Fibroblast of pulmonary artery (primary cell): ENCODE results near the gene CERCAM.
A peak's percentile ranks its signal among the peaks of the same experiment; 100 is the strongest.

Experiments
- DNase-seq: peaks from one replicate; pipeline ENCODE4 v3.0.0-alpha.2; 2010; ENCODE audit warnings: low read depth
- H3K4me3 ChIP-seq: replicated peaks from 2 replicates; pipeline ENCODE4 v1.5.1; 2011; ENCODE audit warnings: low read depth, mild to moderate bottlenecking, control low read depth, low read length, moderate library complexity
- CTCF ChIP-seq: IDR thresholded peaks from 2 replicates; pipeline ENCODE4 v1.5.1; 2011; ENCODE audit warnings: mild to moderate bottlenecking, control low read depth, low read length, inconsistent platforms; ENCODE audit errors: missing control alignments

CERCAM gene

GRCh38 chr9:128420651-128421481 is at the start of gene CERCAM:
TSS of gene CERCAM (plus strand) at chr9:128420857. CDS start at chr9:128420878, 21 bp downstream.
- DNase-seq, result peak; percentile 39
- H3K4me3 ChIP-seq, result peak within 1 kb of the TSS; percentile 77
- no peak for TF ChIP-seq CTCF

GRCh38 chr9:128371630-128372117 is 49.0 kb upstream of the CERCAM start:
- TF ChIP-seq CTCF, result no peak
- H3K4me3 ChIP-seq, result peak overlapping the region; percentile 100
- DNase-seq, result no peak

- H3K4me3 ChIP-seq, result peak overlapping the region; percentile 100
- DNase-seq, result no peak
- no peak for TF ChIP-seq CTCF
These were observed 48.4 kb upstream of the CERCAM start for GRCh38 chr9:128372188-128372641.

GRCh38 chr9:128372784-128373183 is 47.9 kb upstream of the CERCAM start:
- H3K4me3 ChIP-seq, result no peak overlapping the region
- no peak for TF ChIP-seq CTCF
- DNase-seq, result no peak

- TF ChIP-seq CTCF, result no peak
- DNase-seq, result no peak
- no peak overlapping the region for H3K4me3 ChIP-seq
These were observed 46.4 kb upstream of the CERCAM start for GRCh38 chr9:128374221-128374675.

GRCh38 chr9:128375865-128376264 is 44.8 kb upstream of the CERCAM start:
- TF ChIP-seq CTCF, result no peak
- H3K4me3 ChIP-seq, result no peak overlapping the region
- DNase-seq, result no peak
